HCT116 (cell line): ENCODE results near the gene SRSF2. TPM values are rescaled to one million over a fixed set of nuclear protein-coding genes. Genes with fewer than 3 reads are reported as not detected.

Experiments used
- ATAC-seq: fragments of 200-7000 bp; cut with Tn5 transposase; 2 replicates; pipeline ENCODE4 v1.9.1; 2020; ENCODE audit warnings: mild to moderate bottlenecking, moderate library complexity
- BruUV-seq: library from RNA; stranded (reverse); fragments of 400-500 nt; replicated peaks from 2 replicates; lab custom pipeline; 2021; lab: Mats Ljungman, UMichigan
- CTCF ChIA-PET: fragments of 300-600 bp; sonication (Branson Sonifier 250); formaldehyde crosslinking; loops from one replicate; lab custom pipeline; 2021; ENCODE audit warnings: antibody characterized with exemption; lab: Charles Lee
- POLR2A ChIA-PET: fragments of 300-600, 350-600 bp; sonication (Branson Sonifier 250); formaldehyde crosslinking; loops from one replicate; lab custom pipeline; 2021; ENCODE audit warnings: antibody characterized with exemption; lab: Charles Lee
- RAD21 ChIA-PET, 2 experiments: fragments of 300-600 bp; sonication (Branson Sonifier 250); formaldehyde crosslinking; loops; one replicate each; lab custom pipeline; 2023; ENCODE audit warnings: low total read pairs in 2 of 2; ENCODE audit not compliant: uncharacterized antibody in 2 of 2, unreplicated experiment in 2 of 2, low non-redundant PET in 1 of 2; lab: Charles Lee
- DNase-seq: peaks from one replicate; pipeline ENCODE4 v3.0.0-alpha.2; 2010; ENCODE audit warnings: low read depth, low spot score
- H2AFZ ChIP-seq: fragments of 200-600 bp; shearing (Covaris generic), sonication (generic); 2 replicates; pipeline ENCODE4 v1.6.1; 2017; ENCODE audit warnings: low read depth, mixed run types, mixed read lengths, antibody characterized with exemption, low read length; ENCODE audit not compliant: poor library complexity, severe bottlenecking
- H3K27ac ChIP-seq: 2 replicates; pipeline ENCODE4 v1.5.1; 2012; ENCODE audit warnings: low read depth, low read length
- H3K27me3 ChIP-seq: fragments of 200-600 bp; sonication (generic); 2 replicates; pipeline ENCODE4 v1.6.1; 2016; ENCODE audit warnings: mixed run types, low read length, mixed read lengths; ENCODE audit not compliant: insufficient read depth
- H3K36me3 ChIP-seq, 2 experiments: fragments of 200-500 bp in 1 of 2; fragments of 200-600 bp in 1 of 2; sonication (Bioruptor generic) in 1 of 2; sonication (generic) in 1 of 2; 2 replicates each; pipeline versions ENCODE4 v1.5.1 to v1.6.1; 2014 to 2016; ENCODE audit warnings: low read length in 2 of 2, inconsistent platforms in 1 of 2, mixed read lengths in 1 of 2, mixed run types in 1 of 2; ENCODE audit not compliant: insufficient read depth in 2 of 2, control insufficient read depth in 1 of 2
- H3K4me1 ChIP-seq, 2 experiments: fragments of 200-600 bp in 1 of 2; sonication (generic) in 1 of 2; 2 replicates each; pipeline versions ENCODE4 v1.5.1 to v1.6.1; 2012 to 2017; ENCODE audit warnings: low read length in 2 of 2, inconsistent platforms in 1 of 2, mild to moderate bottlenecking in 1 of 2, mixed read lengths in 1 of 2, mixed run types in 1 of 2, moderate library complexity in 1 of 2; ENCODE audit not compliant: insufficient read depth in 2 of 2, control insufficient read depth in 1 of 2
- H3K4me2 ChIP-seq: fragments of 200-600 bp; sonication (generic); 2 replicates; pipeline ENCODE4 v1.6.1; 2017; ENCODE audit warnings: mixed run types, low read length, mixed read lengths
- H3K4me3 ChIP-seq, 2 experiments: fragments of 200-600 bp in 1 of 2; sonication (generic) in 1 of 2; replicated peaks in 1 of 2; 2 replicates each; pipeline ENCODE4 v1.5.1; 2011 to 2016; ENCODE audit warnings: low read length in 2 of 2, control low read depth in 1 of 2, low read depth in 1 of 2, mild to moderate bottlenecking in 1 of 2, mixed read lengths in 1 of 2, mixed run types in 1 of 2
- H3K79me2 ChIP-seq: fragments of 200-600 bp; sonication (generic); 2 replicates; pipeline ENCODE4 v1.6.1; 2017; ENCODE audit warnings: mild to moderate bottlenecking, mixed run types, low read length, moderate library complexity, mixed read lengths; ENCODE audit not compliant: insufficient read depth
- H3K9ac ChIP-seq: fragments of 200-600 bp; sonication (generic); 2 replicates; pipeline ENCODE4 v1.6.1; 2016; ENCODE audit warnings: low read length, mixed read lengths
- H3K9me2 ChIP-seq: fragments of 200-600 bp; sonication (generic), shearing (Covaris generic); 2 replicates; pipeline ENCODE4 v1.6.1; 2017; ENCODE audit warnings: mixed run types, mild to moderate bottlenecking, moderate library complexity; ENCODE audit not compliant: insufficient read depth
- H3K9me3 ChIP-seq, 2 experiments: fragments of 200-500 bp in 1 of 2; fragments of 200-600 bp in 1 of 2; sonication (Bioruptor generic) in 1 of 2; sonication (generic) in 1 of 2; 2 replicates each; pipeline ENCODE4 v1.6.1; 2014 to 2017; ENCODE audit warnings: low read length in 2 of 2, mixed read lengths in 2 of 2, inconsistent platforms in 1 of 2, low read depth in 1 of 2, mild to moderate bottlenecking in 1 of 2, mixed run types in 1 of 2, moderate library complexity in 1 of 2; ENCODE audit not compliant: control insufficient read depth in 1 of 2, insufficient read depth in 1 of 2
- H4K20me1 ChIP-seq: fragments of 200-600 bp; sonication (generic), shearing (Covaris generic); 2 replicates; pipeline ENCODE4 v1.6.1; 2017; ENCODE audit warnings: mixed run types, mild to moderate bottlenecking, moderate library complexity; ENCODE audit not compliant: insufficient read depth
- ATF3 ChIP-seq: IDR thresholded peaks from 2 replicates; pipeline ENCODE4 v1.6.1; 2012
- CBX3 ChIP-seq: IDR thresholded peaks from 2 replicates; pipeline ENCODE4 v1.6.1; 2012; ENCODE audit warnings: low read depth
- CEBPB ChIP-seq: IDR thresholded peaks from 2 replicates; pipeline ENCODE4 v1.6.1; 2012; ENCODE audit warnings: low read depth
- CTCF ChIP-seq, 3 experiments: fragments of 200-600 bp in 1 of 3; sonication (generic) in 1 of 3; IDR thresholded peaks in 2 of 3; conservative IDR thresholded peaks in 1 of 3; 2 replicates each; pipeline ENCODE4 v1.5.1; 2012 to 2017; ENCODE audit warnings: low read depth in 2 of 3, low read length in 2 of 3, antibody characterized with exemption in 1 of 3, borderline replicate concordance in 1 of 3, control low read depth in 1 of 3, mild to moderate bottlenecking in 1 of 3, mixed read lengths in 1 of 3, mixed run types in 1 of 3, moderate library complexity in 1 of 3; ENCODE audit not compliant: insufficient read depth in 1 of 3
- EGR1 ChIP-seq: IDR thresholded peaks from 2 replicates; pipeline ENCODE4 v1.6.1; 2012; ENCODE audit warnings: low read depth
- ELF1 ChIP-seq: IDR thresholded peaks from 2 replicates; pipeline ENCODE4 v1.6.1; 2012; ENCODE audit warnings: low read depth, borderline replicate concordance
- EZH2 ChIP-seq: fragments of 200-600 bp; sonication (generic); IDR thresholded peaks from 2 replicates; pipeline ENCODE4 v1.6.1; 2017; ENCODE audit warnings: antibody characterized with exemption, mixed run types
- EZH2phosphoT487 ChIP-seq: fragments of 200-600 bp; IDR thresholded peaks from 2 replicates; pipeline ENCODE4 v1.6.1; 2018; ENCODE audit warnings: antibody characterized with exemption, borderline replicate concordance
- MAX ChIP-seq: IDR thresholded peaks from 2 replicates; pipeline ENCODE4 v1.6.1; 2012
- POLR2A ChIP-seq: IDR thresholded peaks from 2 replicates; pipeline ENCODE4 v1.7.0; 2011; ENCODE audit warnings: borderline replicate concordance; ENCODE audit not compliant: insufficient read depth, insufficient read length; ENCODE audit errors: extremely low read depth
- POLR2AphosphoS5 ChIP-seq: IDR thresholded peaks from 2 replicates; pipeline ENCODE4 v1.6.1; 2011; ENCODE audit warnings: mild to moderate bottlenecking, low read depth, low read length, moderate library complexity
- RAD21 ChIP-seq: IDR thresholded peaks from 2 replicates; pipeline ENCODE4 v1.6.1; 2012; ENCODE audit warnings: low read depth, mild to moderate bottlenecking
- SIN3A ChIP-seq: IDR thresholded peaks from 2 replicates; pipeline ENCODE4 v1.6.1; 2012; ENCODE audit warnings: low read depth
- SP1 ChIP-seq: IDR thresholded peaks from 2 replicates; pipeline ENCODE4 v1.6.1; 2012; ENCODE audit warnings: low read depth
- SRF ChIP-seq: IDR thresholded peaks from 2 replicates; pipeline ENCODE4 v1.6.1; 2012; ENCODE audit warnings: low read depth
- TCF7L2 ChIP-seq: IDR thresholded peaks from 2 replicates; pipeline ENCODE4 v1.7.0; 2011; ENCODE audit warnings: borderline replicate concordance, inconsistent platforms; ENCODE audit not compliant: insufficient read depth, insufficient read length; ENCODE audit errors: extremely low read depth
- YY1 ChIP-seq: IDR thresholded peaks from 2 replicates; pipeline ENCODE4 v1.6.1; 2011; ENCODE audit warnings: low read length, low read depth, moderate library complexity, mild to moderate bottlenecking; ENCODE audit not compliant: insufficient replicate concordance; ENCODE audit errors: extremely low read depth
- ZBTB33 ChIP-seq: IDR thresholded peaks from 2 replicates; pipeline ENCODE4 v1.6.1; 2011; ENCODE audit warnings: mild to moderate bottlenecking, low read length, moderate library complexity; ENCODE audit not compliant: insufficient replicate concordance; ENCODE audit errors: extremely low read depth
- ZFX ChIP-seq: fragments of 450-650 bp; IDR thresholded peaks from 2 replicates; pipeline ENCODE4 v1.6.1; 2017
- ZNF274 ChIP-seq: fragments of 200-500 bp; sonication (Bioruptor generic); IDR thresholded peaks from 2 replicates; pipeline ENCODE4 v1.6.1; 2014; ENCODE audit warnings: mild to moderate bottlenecking, low read depth, low read length, inconsistent platforms
- intact Hi-C: fragments of 100-400 bp; cut with micrococcal nuclease; formaldehyde crosslinking; loops from 2 replicates; pipeline ENCODE4 v1.10.0; 2022
- total RNA-seq: library from RNA; stranded (reverse); gene quantifications from one replicate; pipeline ENCODE4 v1.2.1, GENCODE V29; 2021; ENCODE audit not compliant: unreplicated experiment

SRSF2 gene
- total RNA-seq, 1 experiment from 2014 or later, result 422 TPM

- CTCF ChIA-PET, result interaction anchor here (0.6 to 1.0 kb wide), 3 partner anchors 13 to 214 kb away, joined by 3 to 4 read pairs (median 3); no protein-coding TSS in a partner anchor
- H3K27ac ChIP-seq, result no peak overlapping the region
- H3K79me2 ChIP-seq, result peaks cover 15% of the 10 kb centered on the region
- no peak overlapping the region for H2AFZ ChIP-seq
- POLR2A ChIA-PET, result no interaction called here
- no peak for ATAC-seq
- intact Hi-C loops, result no loop called here
- H3K9me2 ChIP-seq, result no peaks in the 10 kb centered on the region
- H3K4me1 ChIP-seq, result peaks cover 0 to 12% of the 10 kb centered on the region in 2 experiments; a peak in 2 of 4 replicates
- H4K20me1 ChIP-seq, result no peaks in the 10 kb centered on the region
- H3K9ac ChIP-seq, result no peak overlapping the region
- no TSS peak for BruUV-seq
- H3K4me3 ChIP-seq, result no peak overlapping the region
- RAD21 ChIA-PET, result no interaction called here
- no peaks in the 10 kb centered on the region for H3K27me3 ChIP-seq
- DNase-seq, result no peak
- no peaks in the 10 kb centered on the region for H3K9me3 ChIP-seq
- no peak overlapping the region for H3K4me2 ChIP-seq
- no peaks in the 10 kb centered on the region for H3K36me3 ChIP-seq
- TF ChIP-seq SRF (no peak), ZBTB33 (no peak), MAX (no peak), ZNF274 (no peak), CTCF (IDR thresholded peaks at IDR 0.05 in 2 of 3, conservative IDR thresholded peaks at IDR 0.05 in 1 of 3; ENCODE audit: borderline replicate concordance in 1 of 3, insufficient read depth in 1 of 3, low read depth in 2 of 3, low read length in 2 of 3) (no peak), SP1 (no peak), ATF3 (no peak), CEBPB (no peak), YY1 (no peak), RAD21 (no peak), POLR2AphosphoS5 (no peak), EZH2 (no peak), ZFX (no peak), ELF1 (no peak), SIN3A (no peak), POLR2A (no peak), EZH2phosphoT487 (no peak), CBX3 (no peak), TCF7L2 (no peak), EGR1 (no peak)
Measured at GRCh38 chr17:76700617-76701470, 36.3 kb downstream of the SRSF2 start.
